ENCODE data around the gene BORCS8. TPM values are rescaled to one million over a fixed set of nuclear protein-coding genes. Genes with fewer than 3 reads are reported as not detected.

The BORCS8 gene
- total RNA-seq, 1 experiment from 2014 or later = 37.4 TPM

Other genes starting within 250 kb of the BORCS8 start
- 57.3 and 58.7 TPM in 2 replicates for gene SUGP2, start 158.6 kb downstream of the BORCS8 start, total RNA-seq (2014; rRNA removed; shearing (Covaris generic); ENCODE audit: low replicate concordance)
- gene ARMC6, start 158.5 kb downstream of the BORCS8 start, total RNA-seq (2014; rRNA removed; shearing (Covaris generic); ENCODE audit: low replicate concordance) = 219 and 267 TPM in 2 replicates
- gene SLC25A42, start 128.2 kb downstream of the BORCS8 start, total RNA-seq (2014; rRNA removed; shearing (Covaris generic); ENCODE audit: low replicate concordance) = 2.0 and 10.0 TPM in 2 replicates
- gene TMEM161A, start 53.7 kb downstream of the BORCS8 start, total RNA-seq (2014; rRNA removed; shearing (Covaris generic); ENCODE audit: low replicate concordance) = 33.2 and 64.3 TPM in 2 replicates
- 2.1 TPM in 1 of 2 replicates, not detected in the other for gene MEF2B, start 21.9 kb downstream of the BORCS8 start, total RNA-seq (2014; rRNA removed; shearing (Covaris generic); ENCODE audit: low replicate concordance)
- gene RFXANK, start 106 bp upstream of the BORCS8 start, total RNA-seq (2014; rRNA removed; shearing (Covaris generic); ENCODE audit: low replicate concordance) = 64.9 and 144 TPM in 2 replicates
- gene NR2C2AP, start 11.3 kb upstream of the BORCS8 start, total RNA-seq (2014; rRNA removed; shearing (Covaris generic); ENCODE audit: low replicate concordance) = 46.4 and 63.1 TPM in 2 replicates
- gene NCAN, start 19.8 kb upstream of the BORCS8 start, total RNA-seq (2014; rRNA removed; shearing (Covaris generic); ENCODE audit: low replicate concordance) = 0.07 and 0.79 TPM in 2 replicates
- not detected in 2 replicates for gene TM6SF2, start 81.1 kb upstream of the BORCS8 start, total RNA-seq (2014; rRNA removed; shearing (Covaris generic); ENCODE audit: low replicate concordance)
- 28.9 and 57.0 TPM in 2 replicates for gene SUGP1, start 128.4 kb upstream of the BORCS8 start, total RNA-seq (2014; rRNA removed; shearing (Covaris generic); ENCODE audit: low replicate concordance)
- 19.6 and 32.9 TPM in 2 replicates for gene MAU2, start 128.7 kb upstream of the BORCS8 start, total RNA-seq (2014; rRNA removed; shearing (Covaris generic); ENCODE audit: low replicate concordance)
- 46.3 and 69.1 TPM in 2 replicates for gene GATAD2A, start 213.5 kb upstream of the BORCS8 start, total RNA-seq (2014; rRNA removed; shearing (Covaris generic); ENCODE audit: low replicate concordance)